Measurements from ENCODE around the gene ANXA7. TPM values are rescaled to one million over a fixed set of nuclear protein-coding genes. Genes with fewer than 3 reads are reported as not detected.
"Not testable (repeated sequence)": the region's sequence is repeated elsewhere in the genome, so short reads cannot be mapped to it uniquely, and the experiment has no call there.

The ANXA7 gene
- polyA plus RNA-seq, 4 donors = 81.2 to 99.3 (median 88.2) TPM

DNA sequence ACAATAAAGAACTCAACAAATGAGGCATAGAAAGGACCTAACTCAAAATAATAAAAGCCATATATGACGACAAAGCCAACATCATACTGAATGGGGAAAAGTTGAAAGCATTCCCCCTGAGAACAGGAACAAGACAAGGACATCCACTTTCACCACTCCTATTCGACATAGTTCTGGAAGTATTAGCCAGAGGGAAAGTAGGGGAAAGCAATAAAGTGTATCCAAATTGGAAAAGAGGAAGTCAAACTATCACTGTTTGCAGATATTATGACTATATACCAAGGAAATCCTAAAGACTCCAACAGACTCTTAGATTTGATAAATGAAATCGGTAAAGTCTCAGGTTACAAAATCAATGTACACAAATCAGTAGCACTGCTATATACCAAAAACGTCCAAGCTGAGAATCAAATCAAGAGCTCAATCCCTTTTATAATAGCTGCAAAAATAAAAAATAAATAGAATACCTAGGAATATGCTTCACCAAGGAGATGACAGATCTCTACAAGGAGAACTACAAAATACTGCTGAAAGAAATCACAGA is 4.8 kb downstream of the ANXA7 start:
- DNase-seq (ENCODE audit: low read depth in 4 of 4, low spot score in 2 of 4) = no peak

DNA sequence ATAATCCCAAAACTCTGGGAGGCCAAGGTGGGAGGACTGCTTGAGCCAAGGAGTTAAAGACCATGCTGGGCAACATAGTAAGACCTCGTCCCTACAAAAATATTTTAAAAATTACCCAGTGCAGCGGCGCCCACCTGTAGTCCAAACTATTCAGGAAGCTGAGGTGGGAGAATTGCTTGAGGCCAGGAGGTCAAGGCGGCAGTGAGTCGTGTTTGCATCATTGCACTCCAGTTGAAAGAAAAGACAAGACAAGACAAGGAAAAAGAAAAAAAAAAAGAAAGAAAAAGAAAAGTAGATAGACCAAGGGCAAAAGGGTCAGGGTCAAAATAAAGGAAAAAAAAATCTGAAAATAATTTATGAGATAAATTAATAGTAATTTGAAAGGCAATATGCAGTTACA is 5.8 kb downstream of the ANXA7 start:
- no peak for DNase-seq (ENCODE audit: low read depth in 4 of 4, low spot score in 2 of 4)

DNA sequence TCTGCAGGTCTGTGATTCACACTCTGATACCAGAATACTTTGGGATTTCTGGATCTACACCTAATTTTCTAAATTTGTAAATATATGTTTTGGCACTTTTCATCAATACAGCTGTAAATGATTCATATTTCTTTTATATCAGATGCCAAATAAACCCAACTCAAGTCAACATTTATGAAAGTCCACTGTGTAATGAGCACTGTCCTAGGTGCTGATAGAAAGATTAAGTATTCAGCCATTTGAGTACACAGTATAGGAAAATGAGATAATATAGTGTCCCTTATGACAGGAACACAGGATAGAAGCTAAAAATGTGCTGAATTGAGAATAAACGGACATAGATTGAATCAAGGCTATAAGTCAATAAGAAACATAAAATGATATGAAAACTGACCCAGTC is 6.4 kb downstream of the ANXA7 start:
- no peak for DNase-seq (ENCODE audit: low read depth in 4 of 4, low spot score in 2 of 4)

DNA sequence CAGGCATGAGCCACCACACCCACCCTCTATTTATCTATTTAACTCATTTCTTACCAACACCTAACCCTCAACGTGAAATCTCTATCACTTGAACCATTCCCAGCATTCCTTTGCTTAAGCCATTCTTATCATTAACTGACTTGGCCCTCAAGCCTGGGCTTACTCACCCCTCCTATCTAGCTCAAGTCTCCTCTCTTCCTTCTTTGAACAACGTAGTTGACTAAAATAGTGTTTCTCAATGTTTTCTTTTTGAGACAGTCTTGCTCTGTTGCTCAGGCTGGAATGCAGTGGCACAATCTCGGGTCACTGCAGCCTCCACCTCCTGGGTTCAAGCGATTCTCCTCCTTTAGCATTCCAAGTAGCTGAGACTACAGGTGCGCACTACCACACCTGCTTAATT is 7.0 kb downstream of the ANXA7 start:
- DNase-seq (ENCODE audit: low read depth in 4 of 4, low spot score in 2 of 4) = no peak

DNA sequence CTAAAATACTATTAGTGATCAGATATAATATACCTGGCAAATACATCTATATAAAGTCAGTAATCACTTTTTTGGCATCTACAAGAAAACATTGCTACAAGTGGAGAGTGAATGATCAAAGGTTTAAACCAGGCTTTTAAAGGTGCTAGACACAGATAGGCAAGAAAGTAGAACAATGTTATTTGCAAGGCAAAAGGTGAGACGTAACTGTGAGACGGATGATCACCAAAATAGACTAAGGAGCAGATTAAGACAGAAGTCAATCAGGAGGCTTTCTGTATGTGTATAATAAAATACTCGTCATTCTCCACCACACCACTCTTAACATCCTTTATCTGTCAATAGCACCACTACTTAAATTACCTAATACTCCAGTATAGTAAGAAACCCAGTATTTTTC is 8.3 kb downstream of the ANXA7 start:
- DNase-seq (ENCODE audit: low read depth in 4 of 4, low spot score in 2 of 4) = no peak

DNA sequence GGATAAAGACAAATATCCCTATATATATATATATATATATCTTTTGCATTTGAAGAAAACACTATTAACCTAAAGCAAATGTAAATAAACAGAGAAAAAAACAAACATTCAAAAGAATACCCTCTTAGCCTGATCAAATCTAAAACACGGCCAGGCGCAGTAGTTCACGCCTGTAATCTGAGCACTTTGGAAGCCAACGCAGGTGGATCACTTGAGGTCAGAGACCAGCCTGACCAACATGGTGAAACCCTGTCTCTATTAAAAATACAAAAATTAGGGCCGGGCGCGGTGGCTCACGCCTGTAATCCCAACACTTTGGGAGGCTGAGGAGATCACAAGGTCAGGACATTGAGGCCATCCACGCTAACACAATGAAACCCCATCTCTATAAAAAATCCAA is 9.2 kb downstream of the ANXA7 start:
- no peak for DNase-seq (ENCODE audit: low read depth in 4 of 4, low spot score in 2 of 4)

DNA sequence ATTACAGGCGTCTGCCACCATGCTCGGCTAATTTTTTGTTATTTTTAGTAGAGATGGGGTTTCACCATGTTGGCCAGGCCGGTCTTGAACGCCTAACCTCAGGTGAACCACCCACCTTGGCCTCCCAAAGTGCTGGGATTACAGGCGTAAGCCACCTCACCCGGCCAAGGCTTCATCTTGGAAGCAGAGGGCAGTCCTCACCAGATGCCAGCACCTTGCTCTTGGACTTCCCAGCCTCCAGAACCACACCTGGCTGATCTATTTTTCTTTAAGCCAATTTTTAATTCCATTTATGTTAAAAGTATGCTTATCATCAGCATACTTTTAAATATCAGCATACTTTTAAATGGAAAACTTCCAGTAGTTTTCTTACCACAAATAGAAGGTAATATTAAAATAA is 12.2 kb downstream of the ANXA7 start:
- DNase-seq (ENCODE audit: low read depth in 4 of 4, low spot score in 2 of 4) = no peak

DNA sequence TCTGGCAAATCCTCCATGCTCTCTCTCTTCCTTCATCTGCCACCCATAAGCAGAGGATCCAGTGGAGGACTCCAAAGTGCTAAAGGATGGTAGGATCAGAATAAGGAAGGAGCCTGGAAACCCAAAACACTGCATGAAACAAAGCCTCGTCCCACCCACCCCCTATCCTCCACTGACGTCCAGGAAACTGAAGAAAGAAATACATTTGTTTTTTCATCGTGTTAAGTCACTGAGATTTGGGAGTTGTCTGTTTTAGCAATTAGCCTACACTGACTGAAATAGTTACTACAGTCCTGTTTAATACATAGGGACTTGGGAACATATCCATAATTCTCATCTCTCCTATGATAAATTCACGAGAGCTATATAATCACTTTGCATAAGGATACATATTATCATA is 14.8 kb downstream of the ANXA7 start:
- no peak for DNase-seq (ENCODE audit: low read depth in 4 of 4, low spot score in 2 of 4)

DNA sequence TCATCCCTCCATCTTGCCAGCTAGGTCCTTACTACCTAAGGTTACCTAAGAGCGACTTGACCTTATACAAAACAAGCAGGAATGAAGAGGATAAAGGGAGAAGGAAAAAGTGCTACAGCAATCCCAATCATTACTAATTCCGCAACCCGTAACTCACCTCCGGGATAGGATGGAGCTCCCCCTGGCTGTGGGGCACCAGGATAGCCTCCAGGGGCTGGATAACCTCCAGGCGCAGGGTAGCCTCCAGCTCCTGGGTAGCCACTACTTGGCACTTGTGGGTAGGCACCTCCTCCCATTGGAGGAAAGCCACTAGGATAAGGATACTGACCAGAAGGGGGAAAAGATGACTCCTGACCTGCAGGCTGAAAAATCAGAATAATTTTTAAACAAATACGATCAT is 15.8 kb downstream of the ANXA7 start:
- no peak for DNase-seq (ENCODE audit: low read depth in 4 of 4, low spot score in 2 of 4)

DNA sequence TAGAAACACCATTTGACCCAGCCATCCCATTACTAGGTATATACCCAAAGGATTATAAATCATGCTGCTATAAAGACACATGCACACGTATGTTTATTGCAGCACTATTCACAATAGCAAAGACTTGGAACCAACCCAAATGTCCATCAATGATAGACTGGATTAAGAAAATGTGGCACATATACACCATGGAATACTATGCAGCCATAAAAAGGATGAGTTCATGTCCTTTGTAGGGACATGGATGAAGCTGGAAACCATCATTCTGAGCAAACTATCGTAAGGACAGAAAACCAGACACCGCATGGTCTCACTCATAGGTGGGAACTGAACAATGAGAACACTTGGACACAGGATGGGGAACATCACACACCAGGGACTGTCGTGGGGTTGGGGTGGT is 19.5 kb downstream of the ANXA7 start:
- not testable (repeated sequence) for DNase-seq (ENCODE audit: low read depth in 4 of 4, low spot score in 2 of 4)

DNA sequence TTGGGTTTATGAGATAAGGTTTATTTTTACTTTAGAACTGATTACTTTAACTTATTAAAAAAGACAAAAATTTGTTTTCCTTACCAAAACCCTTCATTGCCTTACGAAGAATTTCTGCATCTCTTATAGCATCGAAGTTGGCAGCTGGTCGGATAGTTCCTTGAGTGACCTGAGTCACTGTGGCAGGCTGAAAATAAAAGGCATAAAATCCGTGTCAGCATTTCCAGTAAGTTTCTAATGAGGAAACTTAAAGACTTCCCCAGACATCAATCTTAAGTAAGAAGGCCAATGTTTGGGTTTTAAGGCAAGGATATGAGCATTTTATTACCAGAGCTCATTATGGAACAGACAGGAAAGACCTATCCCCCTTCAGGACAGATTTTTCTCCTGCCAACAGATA is 25.6 kb downstream of the ANXA7 start:
- DNase-seq (ENCODE audit: low read depth in 4 of 4, low spot score in 2 of 4) = no peak

DNA sequence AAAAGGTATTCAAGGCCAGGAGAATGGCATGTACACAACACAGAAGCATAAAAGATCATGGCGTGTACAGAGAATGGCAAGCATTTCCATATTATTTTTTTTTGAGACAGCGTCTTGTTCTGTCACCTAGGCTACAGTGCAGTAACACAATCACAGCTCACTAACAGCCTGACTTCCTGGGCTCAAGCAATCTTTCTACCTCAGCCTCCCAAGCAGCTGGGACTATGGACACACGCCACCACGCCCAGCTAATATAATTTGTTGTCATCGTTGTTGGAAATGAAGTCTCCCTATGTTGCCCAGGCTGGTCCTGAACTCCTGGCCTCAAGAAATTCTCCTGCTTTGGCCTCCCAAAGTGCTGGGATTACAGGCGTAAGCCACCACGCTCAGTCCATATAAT is 27.3 kb downstream of the ANXA7 start:
- no peak for DNase-seq (ENCODE audit: low read depth in 4 of 4, low spot score in 2 of 4)

DNA sequence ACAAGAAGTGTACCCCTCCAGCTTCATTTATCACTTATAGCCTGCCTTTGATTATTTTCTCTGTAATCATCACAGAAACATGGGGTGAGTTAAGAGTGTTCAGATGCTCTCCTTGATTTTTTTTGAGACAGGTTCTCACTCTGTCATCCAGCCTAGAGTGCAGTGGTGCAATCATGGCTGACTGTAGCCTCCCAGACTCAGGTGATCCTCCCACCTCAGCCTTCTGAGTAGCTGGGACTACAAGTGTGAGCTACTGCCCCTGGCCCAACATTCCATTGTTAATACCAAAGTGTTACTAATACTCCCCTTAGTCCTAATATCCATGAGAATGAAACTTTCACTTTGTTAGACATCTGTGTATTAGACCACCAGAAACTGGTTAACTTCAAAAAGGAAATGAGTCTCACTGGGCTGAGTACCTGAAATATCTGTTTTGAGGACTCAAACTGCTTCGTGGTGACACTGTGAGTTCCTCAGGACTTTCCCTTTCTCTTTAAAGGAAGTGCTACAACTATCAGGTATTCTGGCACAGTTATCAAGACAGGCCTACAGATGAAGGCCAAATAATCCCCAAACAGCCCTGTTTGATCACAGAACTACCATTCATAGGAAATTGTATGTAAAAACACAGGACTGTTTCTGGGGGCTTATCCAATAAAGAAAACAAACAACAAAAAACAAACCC is 34.7 kb downstream of the ANXA7 start:
- DNase-seq (ENCODE audit: low read depth in 4 of 4, low spot score in 2 of 4) = no peak

DNA sequence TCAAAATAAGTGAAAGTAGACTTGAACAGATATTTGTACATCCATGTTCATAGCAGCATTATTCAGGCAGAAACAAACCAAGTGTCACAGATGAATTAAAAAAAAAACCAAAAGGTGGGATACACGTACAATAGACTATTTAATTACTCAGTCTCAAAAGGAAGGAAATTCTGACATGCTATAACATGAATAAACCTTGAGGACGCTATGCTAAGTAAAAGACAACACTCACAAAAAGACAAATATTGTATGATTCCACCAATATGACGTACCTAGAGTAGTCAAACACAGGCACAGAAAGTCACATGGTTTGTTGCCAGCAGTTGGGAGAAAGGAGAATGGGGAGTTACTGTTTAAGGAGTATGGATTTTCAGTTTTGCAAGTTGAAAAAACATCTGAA is 37.2 kb downstream of the ANXA7 start:
- DNase-seq (ENCODE audit: low read depth in 4 of 4, low spot score in 2 of 4) = no peak

DNA sequence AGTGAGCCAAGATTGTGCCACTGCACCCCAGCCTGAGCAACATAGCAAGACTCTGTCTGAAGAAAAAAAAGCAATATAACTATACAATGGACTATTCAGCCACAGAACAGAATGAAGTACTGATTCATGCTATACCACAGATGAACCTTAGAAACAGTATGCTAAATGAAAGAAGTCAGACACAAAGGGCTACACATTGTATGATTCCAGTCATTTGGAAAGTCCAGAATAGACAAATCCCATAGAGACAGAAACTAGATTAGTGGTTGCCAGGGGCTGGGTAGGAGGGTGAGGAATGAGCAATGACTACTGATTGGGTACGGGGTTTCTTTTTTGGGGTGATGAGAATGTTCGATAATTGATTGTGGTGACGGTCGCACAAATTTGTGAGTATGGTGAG is 45.6 kb downstream of the ANXA7 start:
- no peak for DNase-seq (ENCODE audit: low read depth in 4 of 4, low spot score in 2 of 4)

DNA sequence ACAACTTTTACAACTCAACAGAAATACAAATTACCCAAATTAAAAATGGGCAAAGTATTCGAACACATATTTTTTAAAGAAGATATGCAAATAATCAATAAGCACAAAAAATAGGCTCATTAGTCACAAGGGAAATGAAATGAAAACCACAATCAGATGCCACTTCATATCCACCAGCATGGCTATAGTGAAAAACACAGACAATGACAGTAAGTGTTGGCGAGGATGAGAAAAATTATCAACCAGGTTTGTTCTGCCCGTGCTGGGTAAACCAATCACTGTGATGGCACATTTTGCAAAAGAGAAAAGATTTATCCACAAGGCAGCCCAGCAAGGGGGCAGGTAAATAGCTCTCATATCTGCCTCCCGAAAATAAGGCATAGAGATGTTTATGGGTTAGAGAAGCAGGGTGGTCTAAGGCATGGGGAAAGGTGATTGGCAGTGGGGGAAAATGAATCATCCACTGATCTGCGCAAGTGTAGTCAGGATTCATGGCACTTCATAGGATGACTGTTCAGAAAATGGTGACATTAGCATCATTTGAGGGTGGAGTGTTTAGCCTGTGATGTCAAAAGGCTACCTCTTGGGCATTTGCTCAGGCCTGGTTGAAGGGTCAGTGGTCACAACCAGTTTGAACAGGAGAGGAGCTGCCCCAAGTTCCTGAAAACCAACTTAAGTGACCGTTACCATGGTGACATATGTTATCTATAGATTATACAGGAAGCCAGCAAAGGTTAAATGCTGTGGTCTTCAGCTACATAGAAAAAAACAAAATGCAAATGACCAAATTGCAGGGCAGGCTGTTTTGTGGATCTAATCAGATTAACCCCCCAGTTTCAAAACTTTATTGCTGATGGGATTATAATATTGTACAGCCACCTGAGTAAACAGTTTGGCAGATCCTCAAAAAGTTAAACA is 47.2 kb downstream of the ANXA7 start:
- no peak for DNase-seq (ENCODE audit: low read depth in 4 of 4, low spot score in 2 of 4)

DNA sequence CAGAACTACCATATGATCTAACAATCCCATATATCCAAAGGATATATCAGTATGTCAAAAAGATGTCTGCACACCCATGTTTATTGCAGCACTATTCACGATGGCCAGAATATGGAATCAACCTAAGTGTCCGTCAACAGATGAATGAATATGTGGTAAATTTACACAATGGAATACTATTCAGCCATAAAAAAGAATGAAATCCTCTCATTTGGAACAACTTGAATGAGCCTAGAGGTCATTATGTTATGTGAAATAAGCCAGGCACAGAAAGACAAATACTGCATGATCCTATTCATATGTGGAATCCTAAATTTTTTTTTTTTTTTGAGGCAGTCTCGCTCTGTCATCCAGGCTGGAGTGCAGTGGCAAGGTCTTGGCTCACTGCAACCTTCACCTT is 48.9 kb downstream of the ANXA7 start:
- DNase-seq (ENCODE audit: low read depth in 4 of 4, low spot score in 2 of 4) = no peak

DNA sequence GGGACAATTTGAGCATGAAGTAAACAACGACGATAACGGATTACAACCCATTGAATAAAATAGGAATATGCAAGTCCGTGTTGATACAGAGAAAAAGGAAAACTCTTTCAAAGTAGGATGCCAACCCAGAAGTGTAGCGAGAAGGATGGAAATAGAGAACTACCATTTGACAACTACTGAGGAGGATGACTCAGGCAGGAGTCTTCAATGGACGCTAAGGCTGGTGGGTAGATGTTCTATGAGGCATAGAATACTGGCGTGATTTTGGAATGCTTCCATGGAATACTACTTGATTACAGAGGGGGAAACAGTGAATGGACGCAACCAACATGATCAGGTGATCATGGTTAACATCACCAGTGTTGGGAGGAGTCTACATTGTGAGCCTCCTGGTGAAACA is 54.4 kb downstream of the ANXA7 start:
- no peak for DNase-seq (ENCODE audit: low read depth in 4 of 4, low spot score in 2 of 4)

DNA sequence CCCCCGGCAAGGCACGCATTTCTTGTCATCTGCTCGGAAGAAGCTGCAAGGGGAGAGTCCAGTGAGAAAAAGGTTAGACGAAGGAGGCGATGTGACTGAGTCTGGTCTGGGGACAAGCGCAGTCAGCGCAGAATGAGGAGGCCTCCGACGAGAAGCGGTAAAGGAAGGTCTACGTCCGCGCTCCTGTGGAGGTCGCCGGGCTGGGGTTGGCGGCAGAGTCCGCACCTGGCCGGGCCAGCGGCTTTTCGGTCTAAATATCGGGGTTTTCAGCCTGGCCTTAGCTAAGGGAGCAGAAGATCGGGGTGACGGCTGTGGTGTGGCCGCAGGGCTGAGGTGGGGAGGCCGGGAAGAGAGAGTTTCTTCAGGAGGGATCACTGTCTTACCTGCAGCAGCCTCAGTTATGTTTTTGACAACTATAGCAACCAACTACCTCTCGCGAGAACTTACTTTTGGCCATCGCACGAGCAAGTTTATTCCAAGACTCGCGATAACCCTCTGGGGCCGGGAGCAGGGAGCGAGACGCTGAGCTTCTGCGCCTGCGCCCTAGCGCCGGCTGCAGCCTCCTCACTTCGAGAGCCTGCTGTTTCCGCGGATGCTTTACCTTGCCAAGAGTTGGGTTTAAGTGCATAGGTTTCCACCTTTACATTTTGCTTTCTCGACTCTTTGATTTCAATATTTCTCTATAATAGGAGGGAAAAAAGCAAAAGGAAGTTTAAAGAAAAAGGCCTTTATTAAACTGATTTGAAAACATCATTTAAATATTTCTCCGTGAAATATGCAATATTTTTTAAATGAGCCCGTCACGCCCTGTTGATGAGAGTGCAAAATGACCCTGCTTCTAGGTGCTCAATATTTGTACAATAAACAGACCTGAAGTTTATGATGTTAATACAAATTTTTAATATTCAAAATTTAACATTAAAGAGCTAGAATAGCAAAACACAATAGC is 55.3 kb downstream of the ANXA7 start, which contains the start of gene CFAP70:
TSS of gene CFAP70 (minus strand) at position 534 of the 949 bp plus-strand sequence. CDS start 4,068 bp downstream, outside the sequence.
- DNase-seq (ENCODE audit: low read depth in 4 of 4, low spot score in 2 of 4) = peak; percentile 86 to 96 (median 90)

DNA sequence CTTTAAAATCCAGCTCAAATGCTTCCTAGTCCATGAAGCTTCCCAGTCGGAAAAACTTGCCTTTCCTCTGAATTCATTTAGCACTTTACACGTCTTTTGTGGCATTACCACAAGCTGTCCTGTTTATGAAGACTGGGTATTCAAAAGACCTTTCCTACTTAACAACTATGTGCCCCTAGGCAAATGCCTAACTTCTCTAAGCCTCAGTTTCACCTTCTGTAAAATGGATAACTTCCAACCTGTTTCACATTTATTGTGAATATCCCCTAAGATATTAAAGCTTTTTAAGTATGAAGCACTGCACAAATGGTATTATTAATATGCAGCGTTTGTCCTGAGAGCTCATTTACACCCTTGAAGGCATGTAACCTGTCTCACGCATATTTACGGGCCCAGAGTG is 56.0 kb downstream of the ANXA7 start:
- peak in 1 of 4 donors; percentile 6 for DNase-seq (ENCODE audit: low read depth in 4 of 4, low spot score in 2 of 4)

DNA sequence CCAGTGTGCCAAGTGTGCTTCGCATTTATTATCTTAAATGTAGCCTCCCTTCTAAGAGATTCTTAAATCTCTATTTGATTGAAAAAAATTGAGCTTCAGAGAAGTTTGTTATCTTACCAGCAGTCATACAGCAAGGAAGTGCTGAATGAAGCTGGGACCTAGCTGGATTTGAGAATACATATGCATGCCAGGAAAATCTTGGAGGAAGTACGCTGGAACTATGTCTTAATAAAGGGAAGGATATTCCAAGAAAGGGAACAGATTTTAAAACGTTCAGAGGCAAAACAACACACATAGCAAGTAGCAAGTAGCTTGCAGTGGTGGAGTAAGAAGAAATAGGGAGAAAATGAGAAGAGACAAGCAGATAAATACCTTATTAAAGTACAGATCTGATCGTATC is 56.7 kb downstream of the ANXA7 start:
- DNase-seq (ENCODE audit: low read depth in 4 of 4, low spot score in 2 of 4) = no peak
